Thoracic aorta (tissue), 2 donors: ENCODE results near the gene TSKS. TPM values are rescaled to one million over a fixed set of nuclear protein-coding genes. Genes with fewer than 3 reads are reported as not detected.

Experiments
- ATAC-seq: fragments of 150-250 bp; one replicate; pipeline ENCODE4 v1.8.0; 2017; ENCODE audit warnings: low read depth; ENCODE audit not compliant: insufficient number of reproducible peaks, low FRiP score
- DNase-seq: peaks from one replicate; pipeline ENCODE4 v3.0.0-alpha.2; 2020; ENCODE audit warnings: low spot score
- H3K27ac ChIP-seq, 2 donors: fragments of 200-600 bp; sonication (generic); 1 replicate in 1 of 2; 2 replicates in 1 of 2; pipeline ENCODE4 v1.5.1; 2016; ENCODE audit warnings: mild to moderate bottlenecking in 2 of 2, moderate library complexity in 2 of 2
- H3K27me3 ChIP-seq: fragments of 200-600 bp; sonication (generic); replicated peaks from 2 replicates; pipeline ENCODE4 v1.6.0; 2016; ENCODE audit warnings: mild to moderate bottlenecking; ENCODE audit not compliant: insufficient read depth
- H3K36me3 ChIP-seq: fragments of 200-600 bp; sonication (generic); one replicate; pipeline ENCODE4 v1.5.1; 2016
- H3K4me1 ChIP-seq, 2 donors: fragments of 200-600 bp; sonication (generic); 1 replicate in 1 of 2; 2 replicates in 1 of 2; pipeline versions ENCODE4 v1.5.1 to v1.6.0; 2016; ENCODE audit warnings: low read depth in 2 of 2, mild to moderate bottlenecking in 1 of 2; ENCODE audit not compliant: control insufficient read depth in 1 of 2
- H3K4me3 ChIP-seq: fragments of 200-600 bp; sonication (generic); 2 replicates; pipeline ENCODE4 v1.5.1; 2016; ENCODE audit warnings: mild to moderate bottlenecking
- H3K9me3 ChIP-seq: fragments of 200-600 bp; sonication (generic); 2 replicates; pipeline ENCODE4 v1.5.1; 2016
- CTCF ChIP-seq: fragments of 200-600 bp; sonication (generic); IDR thresholded peaks from one replicate; pipeline ENCODE4 v1.5.1; 2019; ENCODE audit warnings: antibody characterized with exemption
- total RNA-seq, 2 donors: library from RNA; depleted of rRNA; stranded (reverse); fragments of >200 nt; gene quantifications; one replicate each; pipeline versions ENCODE4 v1.1.0 to v1.2.3, GENCODE V29; 2016

Gene TSKS
- total RNA-seq, 2 donors from 2014 or later, result not detected

- Histone ChIP-seq H3K36me3 (peaks cover 61% of the 10 kb centered on the region), H3K27ac (no peak overlapping the region), H3K27me3 (no peaks in the 10 kb centered on the region), H3K4me1 (peaks cover 0 to 7% of the 10 kb centered on the region in 2 donors), H3K9me3 (no peaks in the 10 kb centered on the region), H3K4me3 (no peak overlapping the region)
- ATAC-seq (no peak), DNase-seq (no peak)
- TF ChIP-seq CTCF, result no peak
Measured at GRCh38 chr19:49800771-49801170, 37.7 kb upstream of the TSKS start.

- H3K27ac ChIP-seq, result no peak overlapping the region
- ATAC-seq (no peak), DNase-seq (no peak)
- no peaks in the 10 kb centered on the region for H3K9me3 ChIP-seq
- no peaks in the 10 kb centered on the region for H3K27me3 ChIP-seq
- H3K36me3 ChIP-seq, result peaks cover 65% of the 10 kb centered on the region
- H3K4me1 ChIP-seq, result peaks cover 0 to 7% of the 10 kb centered on the region in 2 donors
- no peak overlapping the region for H3K4me3 ChIP-seq
- TF ChIP-seq CTCF, result no peak
Measured at GRCh38 chr19:49799798-49800376, 36.8 kb upstream of the TSKS start.

GRCh38 chr19:49799271-49799797 lies 36.2 kb upstream of the TSKS start:
- Histone ChIP-seq H3K4me1 (peaks cover 0 to 7% of the 10 kb centered on the region in 2 donors), H3K27ac (no peak overlapping the region), H3K36me3 (peaks cover 64% of the 10 kb centered on the region), H3K4me3 (no peak overlapping the region), H3K9me3 (no peaks in the 10 kb centered on the region), H3K27me3 (no peaks in the 10 kb centered on the region)
- ATAC-seq (no peak), DNase-seq (no peak)
- TF ChIP-seq CTCF, result no peak

- no peak overlapping the region for H3K4me3 ChIP-seq
- no peaks in the 10 kb centered on the region for H3K27me3 ChIP-seq
- TF ChIP-seq CTCF, result no peak
- H3K4me1 ChIP-seq, result peaks cover 0 to 7% of the 10 kb centered on the region in 2 donors
- H3K27ac ChIP-seq, result no peak overlapping the region
- peaks cover 69% of the 10 kb centered on the region for H3K36me3 ChIP-seq
- DNase-seq (no peak), ATAC-seq (no peak)
- no peaks in the 10 kb centered on the region for H3K9me3 ChIP-seq
Measured at GRCh38 chr19:49798574-49798973, 35.5 kb upstream of the TSKS start.

GRCh38 chr19:49795615-49796014 lies 32.5 kb upstream of the TSKS start:
- Histone ChIP-seq H3K9me3 (no peaks in the 10 kb centered on the region), H3K27me3 (no peaks in the 10 kb centered on the region), H3K36me3 (peaks cover 83% of the 10 kb centered on the region), H3K4me3 (no peak overlapping the region), H3K4me1 (no peaks in the 10 kb centered on the region), H3K27ac (no peak overlapping the region)
- TF ChIP-seq CTCF, result no peak
- ATAC-seq, result no peak
- no peak for DNase-seq
